Fibroblast of skin of abdomen (primary cell): Measurements from ENCODE around the gene HS3ST3A1.
"Not testable (repeated sequence)": the region's sequence is repeated elsewhere in the genome, so short reads cannot be mapped to it uniquely, and the experiment has no call there.

ENCODE experiments used
- DNase-seq: peaks from one replicate; pipeline ENCODE4 v3.0.0-alpha.2; 2013

HS3ST3A1 gene

DNA sequence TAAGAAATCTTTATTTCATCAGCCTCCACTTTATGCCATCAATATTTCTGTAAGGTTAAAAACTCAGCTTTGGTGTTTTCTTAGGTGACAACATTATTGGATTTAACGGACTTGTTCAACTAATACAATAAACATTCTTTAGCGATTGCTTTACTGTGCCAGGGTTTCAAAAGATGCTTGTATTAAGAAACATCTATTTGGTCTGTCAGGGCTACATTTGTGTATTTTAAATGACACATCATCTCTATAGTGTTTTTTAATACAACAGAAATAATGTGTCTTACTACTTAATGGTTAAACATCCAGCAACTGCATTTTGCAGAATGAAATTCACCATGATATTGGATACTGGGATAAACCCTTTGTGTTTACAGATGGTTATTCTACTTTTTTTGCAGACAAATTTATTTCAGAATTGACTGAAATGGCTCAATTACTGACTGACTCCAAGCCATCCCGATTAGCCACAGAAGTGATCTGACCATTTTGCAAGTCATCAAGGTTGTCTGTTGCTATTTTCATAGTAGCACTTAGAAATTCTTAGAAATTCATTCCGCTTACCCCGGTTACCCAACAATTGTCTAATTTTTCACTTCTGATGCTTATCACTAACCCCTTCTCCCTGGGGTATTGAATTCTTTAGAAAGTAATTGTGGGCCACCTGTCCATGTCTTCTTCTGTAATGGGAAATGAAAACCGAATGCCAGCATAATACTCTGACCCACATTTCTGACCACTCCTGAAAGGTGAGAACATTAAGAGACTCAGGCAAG is 63.7 kb downstream of the HS3ST3A1 start:
- DNase-seq: no peak

DNA sequence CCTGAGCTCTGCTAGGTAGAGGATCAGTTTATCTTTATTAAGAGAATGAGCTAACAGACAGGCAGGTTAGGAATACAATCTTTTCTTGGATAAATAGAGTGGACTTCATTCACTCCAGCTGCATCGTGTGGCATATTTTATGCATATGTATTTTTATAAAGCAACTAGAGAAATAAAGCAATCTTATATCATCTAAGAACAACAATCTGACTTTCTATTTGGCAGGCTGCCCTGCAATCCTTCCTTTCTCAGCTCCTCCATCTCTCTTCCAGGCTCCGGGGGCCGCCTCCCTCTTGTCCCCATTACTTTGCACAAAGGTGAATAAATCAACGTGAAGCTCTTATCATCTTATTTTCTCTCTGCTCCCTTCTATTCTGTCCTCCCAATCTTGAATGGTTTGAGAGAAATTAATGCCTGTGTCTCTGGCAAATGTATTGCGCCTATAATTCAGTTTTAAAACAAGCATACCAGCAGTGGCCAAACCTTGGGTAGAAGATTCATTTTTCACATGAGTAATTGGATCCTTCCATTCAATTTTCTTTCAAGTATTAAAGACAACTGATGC is 64.5 kb downstream of the HS3ST3A1 start:
- DNase-seq: no peak

- DNase-seq: no peak
Observed at GRCh38 chr17:13534946-13535345, 66.8 kb downstream of the HS3ST3A1 start.

- no peak for DNase-seq
Observed at GRCh38 chr17:13531721-13532120, 70.0 kb downstream of the HS3ST3A1 start.

GRCh38 chr17:13525876-13526275 is 75.9 kb downstream of the HS3ST3A1 start:
- no peak for DNase-seq

- DNase-seq: no peak
Observed at GRCh38 chr17:13523164-13523563, 78.6 kb downstream of the HS3ST3A1 start.

DNA sequence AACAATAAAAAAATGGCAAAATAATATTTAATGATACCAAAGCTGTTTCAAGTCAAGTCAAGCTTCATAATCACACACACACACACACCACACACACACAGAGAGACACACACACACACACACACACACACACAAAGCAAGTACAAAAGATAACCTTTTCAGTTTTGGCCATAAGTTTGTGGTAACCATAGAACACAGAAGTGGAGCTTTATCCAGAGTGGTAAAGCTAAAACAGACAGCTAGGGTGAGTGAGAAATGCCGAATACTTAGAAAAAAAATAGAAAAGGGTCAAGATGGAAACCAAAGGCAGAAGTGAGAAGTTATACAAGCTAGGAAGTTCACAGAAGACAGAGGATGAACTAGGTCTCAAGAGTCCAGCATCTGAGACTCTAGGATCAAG is 79.0 kb downstream of the HS3ST3A1 start:
- no peak for DNase-seq

DNA sequence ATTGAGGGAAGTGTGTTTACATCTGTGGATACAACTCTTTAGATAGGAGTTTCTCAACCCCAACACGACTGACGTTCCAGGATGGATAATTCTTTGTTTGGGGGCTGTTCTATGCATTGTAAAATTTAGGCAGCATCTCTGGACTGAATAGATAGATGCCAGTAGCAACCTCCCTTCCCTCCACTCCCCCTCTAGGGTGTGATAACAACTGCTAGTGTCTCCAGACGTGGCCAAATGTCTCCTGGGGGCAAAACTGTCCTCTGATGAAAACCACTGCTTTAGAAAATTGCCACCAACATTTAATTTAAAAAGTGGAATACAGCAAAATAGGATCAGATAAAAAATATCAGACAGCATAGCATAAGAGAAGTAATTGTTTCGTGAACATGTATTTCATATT is 79.9 kb downstream of the HS3ST3A1 start:
- no peak for DNase-seq

DNA sequence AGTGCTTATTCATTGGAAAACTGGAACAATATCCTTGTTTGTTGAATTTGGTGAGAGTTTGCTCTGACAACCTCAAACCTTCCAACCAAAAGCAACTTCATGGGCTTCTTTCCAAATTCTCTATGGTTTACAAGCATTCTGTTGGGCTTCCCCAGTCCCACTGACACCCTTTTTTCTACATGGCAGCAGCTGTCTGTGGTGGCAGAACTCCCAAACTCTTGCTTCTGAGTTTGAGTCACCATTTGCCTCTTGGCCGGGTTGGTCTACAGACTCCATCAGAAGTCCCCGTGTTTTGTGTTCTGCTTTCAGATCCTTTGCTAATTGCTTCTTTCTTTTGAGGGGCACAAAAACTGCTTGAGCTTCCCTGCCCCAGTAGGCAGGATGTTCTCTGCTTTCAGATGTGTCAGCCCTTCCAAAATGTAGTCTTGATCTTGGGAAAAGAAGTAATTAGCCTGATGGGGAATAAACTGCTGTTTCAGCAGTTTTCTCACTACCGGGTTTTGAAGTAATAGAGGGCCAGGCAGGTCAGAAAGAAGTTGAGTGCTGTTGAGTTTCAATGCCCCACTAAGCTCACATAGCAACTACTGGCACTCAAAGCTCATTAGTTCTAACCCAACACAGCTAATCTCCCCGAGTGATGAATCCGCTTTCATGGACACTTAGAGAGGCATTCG is 80.7 kb downstream of the HS3ST3A1 start:
- DNase-seq: peak; percentile 94

DNA sequence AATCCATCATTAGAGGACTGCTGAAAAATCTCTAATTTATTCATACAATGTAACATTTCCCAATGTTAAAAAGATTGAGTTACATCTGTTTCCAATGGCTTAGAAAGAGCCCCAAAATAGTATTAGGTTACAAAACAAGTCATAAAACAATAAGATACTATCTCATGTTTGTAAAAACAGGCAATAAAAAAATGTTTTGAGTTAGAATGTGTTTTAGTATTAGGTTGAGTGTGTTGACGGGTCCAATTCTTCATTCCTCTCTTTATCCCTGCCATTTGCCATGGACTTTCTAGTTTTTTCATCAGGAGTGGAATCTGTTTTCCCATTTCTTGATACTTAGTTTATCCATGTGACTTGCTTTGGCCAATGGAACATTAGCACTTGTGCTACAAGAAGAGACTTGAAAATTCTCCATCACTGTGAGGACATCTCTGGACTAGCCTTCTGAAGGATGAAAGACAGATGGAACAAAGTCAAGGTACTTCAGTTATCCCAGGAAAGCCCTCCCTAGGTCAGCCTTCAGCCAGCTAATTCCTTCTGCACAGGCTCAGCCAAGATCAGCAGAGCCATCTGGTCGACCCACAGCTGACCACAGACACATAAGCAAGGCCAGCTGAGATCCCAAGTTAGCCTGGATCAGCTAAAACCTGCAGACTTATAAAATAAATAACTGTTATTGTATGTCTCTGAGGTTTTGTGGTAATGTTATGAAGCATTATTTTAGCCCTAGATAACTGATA is 83.3 kb downstream of the HS3ST3A1 start:
- peak; percentile 56 for DNase-seq

- DNase-seq: peak; percentile 75
Observed at GRCh38 chr17:13513039-13513405, 88.7 kb downstream of the HS3ST3A1 start.

- DNase-seq: peak; percentile 64
Observed at GRCh38 chr17:13510062-13510461, 91.7 kb downstream of the HS3ST3A1 start.

GRCh38 chr17:13509527-13509926 is 92.2 kb downstream of the HS3ST3A1 start:
- DNase-seq: no peak

- DNase-seq: no peak
Observed at GRCh38 chr17:13508896-13509295, 92.8 kb downstream of the HS3ST3A1 start.

GRCh38 chr17:13503526-13503925 is 98.2 kb downstream of the HS3ST3A1 start:
- DNase-seq: no peak

- no peak for DNase-seq
Observed at GRCh38 chr17:13502263-13502662, 99.5 kb downstream of the HS3ST3A1 start.

- DNase-seq: no peak
Observed at GRCh38 chr17:13500947-13501346, 100.8 kb downstream of the HS3ST3A1 start.

DNA sequence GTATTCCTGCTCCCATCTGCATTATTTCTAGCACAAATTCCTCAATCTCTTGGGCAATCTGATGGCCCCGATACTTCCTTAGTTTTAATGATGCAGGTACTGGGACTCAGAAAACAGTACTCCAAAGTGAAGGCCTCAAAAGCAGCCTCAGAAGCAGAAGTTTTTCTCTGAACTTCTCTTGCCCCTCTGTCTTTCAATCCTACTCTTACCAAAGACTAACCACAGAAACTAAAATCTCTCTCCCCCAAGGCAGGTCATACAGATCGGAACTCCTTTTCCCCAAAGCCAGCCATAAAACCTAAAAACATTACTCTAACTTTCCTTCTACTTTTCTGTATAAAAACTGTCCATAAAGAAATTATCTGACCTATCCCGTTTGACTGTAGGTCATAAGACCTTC is 103.5 kb downstream of the HS3ST3A1 start:
- no peak for DNase-seq

DNA sequence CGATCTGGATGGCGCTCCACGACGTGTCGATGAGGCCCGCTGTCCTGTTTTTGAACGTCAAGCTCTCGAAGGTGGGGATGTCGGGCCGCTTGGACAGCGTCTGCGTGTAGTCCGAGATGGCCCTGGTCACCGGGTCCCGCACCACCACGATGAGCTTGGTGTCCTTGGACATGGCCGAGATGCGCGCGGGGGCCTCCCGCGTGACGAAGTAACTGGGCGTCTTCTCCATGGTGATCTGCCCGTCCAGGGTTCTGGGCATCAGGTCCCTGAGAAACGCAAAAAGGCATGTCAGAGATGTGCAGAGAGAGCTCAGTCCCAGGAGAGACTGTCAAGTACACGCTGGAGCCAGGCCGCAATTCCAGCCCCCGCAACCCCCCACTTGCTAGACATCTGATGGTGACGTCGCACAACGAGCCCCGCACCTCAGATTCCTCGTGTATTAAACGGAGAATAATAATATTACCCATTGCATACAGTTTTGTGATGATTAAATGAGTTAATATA is 105.1 kb downstream of the HS3ST3A1 start:
- DNase-seq: not testable (repeated sequence)

DNA sequence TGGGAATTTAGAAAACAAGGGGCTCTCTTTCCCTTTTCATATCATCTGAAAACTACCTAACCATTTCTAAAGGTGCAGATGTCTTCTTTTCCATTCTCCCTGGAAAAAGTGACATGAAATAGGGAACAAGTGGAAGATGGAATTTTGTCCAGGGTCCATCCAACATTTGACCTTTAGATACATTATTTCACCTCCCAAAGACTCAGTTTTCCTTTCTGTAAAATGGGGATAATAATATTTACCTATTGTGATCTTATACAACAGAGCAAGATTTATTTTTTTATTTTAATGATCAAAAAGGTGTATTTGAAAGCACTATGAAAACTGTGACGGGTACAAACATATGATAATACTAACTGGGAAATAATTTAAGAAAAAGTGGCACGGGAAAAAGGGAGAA is 106.3 kb downstream of the HS3ST3A1 start:
- DNase-seq: no peak

GRCh38 chr17:13492737-13493122 is 109.0 kb downstream of the HS3ST3A1 start:
- DNase-seq: no peak

DNA sequence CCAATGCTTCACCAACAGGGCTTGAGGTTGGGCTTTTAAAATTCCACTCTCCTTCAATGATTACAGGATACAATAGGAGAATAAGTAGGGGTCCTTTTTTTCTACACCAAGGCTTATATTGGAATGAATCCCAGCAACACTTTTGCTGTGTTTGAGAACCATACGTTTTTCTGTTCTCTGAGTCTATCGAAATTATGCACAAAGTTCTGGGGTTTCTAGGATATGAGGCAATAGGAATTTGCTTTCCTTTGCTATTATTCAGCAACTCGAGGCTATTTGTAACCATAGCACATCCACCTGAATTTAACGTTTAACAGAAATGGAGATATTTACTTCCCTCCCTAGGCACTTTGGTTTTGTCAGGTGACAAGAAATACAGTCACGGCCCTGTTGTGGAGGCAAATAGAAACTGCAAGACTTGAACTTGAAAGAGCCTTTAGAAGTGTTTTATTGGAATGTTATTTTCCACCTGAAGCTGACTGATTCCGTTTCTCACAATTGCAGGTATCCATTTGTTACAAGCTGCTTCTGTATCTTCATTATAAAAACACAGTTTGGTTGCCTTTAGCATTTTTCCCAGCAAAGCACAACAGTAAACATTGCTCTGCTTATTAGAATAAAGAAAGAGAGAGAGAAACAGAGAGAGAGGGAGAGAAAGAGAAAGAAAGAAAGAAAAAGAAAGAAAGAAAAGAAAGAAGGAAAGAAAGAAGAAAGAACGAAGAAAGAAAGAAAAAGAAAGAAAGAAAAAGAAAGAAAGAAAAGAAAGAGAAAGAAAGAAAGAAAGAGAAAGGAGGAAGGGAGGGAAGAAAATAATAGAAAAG is 109.6 kb downstream of the HS3ST3A1 start:
- no peak for DNase-seq
